Adrenal gland (tissue), 12 donors: ENCODE data around the gene LYPD1. TPM values are rescaled to one million over a fixed set of nuclear protein-coding genes. Genes with fewer than 3 reads are reported as not detected.

Source experiments
- DNase-seq, 7 donors: peaks; one replicate each; pipeline ENCODE4 v3.0.0-alpha.2; 2019 to 2020
- H3K27ac ChIP-seq, 5 donors: fragments of 200-600 bp; sonication (generic) in 4 of 5; 1 replicate in 3 of 5; 2 replicates in 2 of 5; pipeline versions ENCODE4 v1.5.1 to v1.8.0; 2016 to 2020; ENCODE audit warnings: mild to moderate bottlenecking in 1 of 5
- H3K27me3 ChIP-seq: fragments of 200-600 bp; 2 replicates; pipeline ENCODE4 v1.8.0; 2021
- H3K36me3 ChIP-seq, 2 donors: fragments of 200-600 bp; replicated peaks in 1 of 2; 1 replicate in 1 of 2; 2 replicates in 1 of 2; pipeline versions ENCODE4 v1.5.1 to v1.8.0; 2018 to 2022
- H3K4me1 ChIP-seq, 2 donors: fragments of 200-600 bp; replicated peaks in 1 of 2; 1 replicate in 1 of 2; 2 replicates in 1 of 2; pipeline versions ENCODE4 v1.5.1 to v1.8.0; 2018 to 2021
- H3K4me3 ChIP-seq, 4 donors: fragments of 200-600 bp; sonication (generic) in 3 of 4; one replicate each; pipeline ENCODE4 v1.5.1; 2016 to 2018
- H3K9me3 ChIP-seq, 3 donors: fragments of 200-600 bp; sonication (generic) in 1 of 3; replicated peaks in 1 of 3; 1 replicate in 2 of 3; 2 replicates in 1 of 3; pipeline versions ENCODE4 v1.5.1 to v1.8.0; 2016 to 2021
- CTCF ChIP-seq, 6 experiments: fragments of 450-650 bp in 4 of 6; fragments of 200-600 bp in 2 of 6; sonication (generic) in 1 of 6; IDR thresholded peaks; 1 replicate in 5 of 6; 2 replicates in 1 of 6; pipeline versions ENCODE4 v1.5.1 to v1.8.0; 2016 to 2021; ENCODE audit warnings: antibody characterized with exemption in 6 of 6, mild to moderate bottlenecking in 2 of 6, moderate library complexity in 1 of 6
- POLR2A ChIP-seq, 2 donors: fragments of 450-650 bp; IDR thresholded peaks; one replicate each; pipeline ENCODE4 v1.6.1; 2017; ENCODE audit warnings: antibody characterized with exemption in 2 of 2, mild to moderate bottlenecking in 2 of 2, moderate library complexity in 1 of 2
- WGBS, 4 donors: extraction: QIAGEN DNeasy Blood & Tissue Kit in 2 of 4; methylation state at CpG; one replicate each; pipeline versions ENCODE4 v1.1.5 to v1.1.7; 2013 to 2017; 5-methylcytosine and 5-hydroxymethylcytosine counted together
- intact Hi-C, 2 donors: fragments of 100-400 bp; cut with DNase I; formaldehyde crosslinking; loops; one replicate each; pipeline versions ENCODE4 v1.14.1 to v1.15.0; 2022 to 2023
- polyA plus RNA-seq, 3 donors: library from polyadenylated mRNA; stranded (reverse); fragments of 200-250 nt in 2 of 3; fragments of 350-450 nt in 1 of 3; fragmentation: Illumina TruSeq in 1 of 3; extraction: RNeasy Lipid Tissue Mini Kit (QIAGEN cat#74804) in 1 of 3; gene quantifications; one replicate each; pipeline ENCODE4 v1.2.3, GENCODE V29; 2013 to 2014
- total RNA-seq, 9 donors: library from RNA; depleted of rRNA in 4 of 9; stranded (reverse); fragments of >200 nt in 4 of 9; fragments of 120-200 nt in 1 of 9; fragmentation: NEBNext Ultra II Directional in 1 of 9; extraction: Animal tissue kit (Norgen Biotek cat#: 25700) in 1 of 9; gene quantifications; one replicate each; pipeline versions ENCODE4 v1.1.0 to v1.2.4, GENCODE V29; 2013 to 2023
- donor health status: healthy with polysubstance abuse.
- donor health status: Bipolar disorder and iron deficiency.
- donor health status: DM: yes; HTN: yes; CAD: no.
- donor health status: DM: no; HTN: no; CAD: no.
- donor health status: DM: no; HTN: no; CAD: no.
- donor health status: DM: yes; HTN: yes; CAD: no.

Gene LYPD1
- total and polyA plus RNA-seq, 12 donors = 0.22 to 6.9 (median 0.80) TPM; not detected in 2

DNA sequence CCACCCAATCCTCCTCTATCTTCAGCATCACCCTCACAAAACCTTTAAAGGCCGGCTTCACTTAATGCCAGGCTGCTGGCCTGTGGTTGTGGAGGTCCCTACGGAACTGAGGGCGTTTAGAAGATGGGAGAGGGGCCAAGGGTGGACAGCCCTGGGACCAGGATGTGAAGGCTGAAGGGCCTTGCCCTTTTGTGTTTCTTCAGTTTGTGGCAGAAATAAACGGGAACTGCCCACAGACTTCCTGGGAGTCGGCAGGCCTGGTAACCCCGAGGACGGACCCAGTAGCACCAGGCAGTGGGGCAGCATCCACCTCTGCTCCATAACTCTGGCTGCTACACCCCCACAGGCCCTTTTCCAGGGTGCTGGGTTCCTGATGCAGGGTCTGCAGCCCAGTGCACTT lies 51.3 kb downstream of the LYPD1 start:
- DNase-seq = no peak
- no peaks in the 10 kb centered on the region for H3K9me3 ChIP-seq
- no peak overlapping the region for H3K4me3 ChIP-seq
- H3K4me1 ChIP-seq = no peaks in the 10 kb centered on the region
- no peak overlapping the region for H3K27ac ChIP-seq
- TF ChIP-seq CTCF (IDR thresholded peaks at IDR 0.05) (no peak), POLR2A (IDR thresholded peaks at IDR 0.05) (no peak)
- no peaks in the 10 kb centered on the region for H3K36me3 ChIP-seq
- intact Hi-C loops = no loop called here
- no peaks in the 10 kb centered on the region for H3K27me3 ChIP-seq
- 72 to 78% (median 76%) methylated on average over 5 to 7 of the region's 7 CpGs for WGBS, 4 donors

DNA sequence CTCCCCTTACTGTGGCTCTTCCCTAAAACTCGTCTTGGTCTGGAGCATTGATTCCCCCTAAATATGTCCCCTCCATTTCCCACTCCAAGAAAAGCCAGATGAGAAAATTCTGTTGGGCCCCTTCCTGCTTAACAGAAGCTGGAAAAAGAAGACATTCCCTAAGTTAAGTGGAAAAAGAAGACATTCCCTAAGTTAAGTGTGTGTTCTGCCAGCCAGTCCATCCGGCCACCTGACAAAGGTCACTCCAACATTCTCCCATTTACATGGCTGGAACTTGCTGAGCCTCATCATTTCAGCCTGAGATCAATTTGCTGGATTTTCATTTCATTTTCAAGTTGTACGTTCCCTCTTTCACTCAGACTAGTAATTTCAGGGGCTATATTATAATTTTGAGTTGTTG lies 52.0 kb downstream of the LYPD1 start:
- DNase-seq = no peak
- no peak overlapping the region for H3K27ac ChIP-seq
- no peak overlapping the region for H3K4me3 ChIP-seq
- H3K4me1 ChIP-seq = no peaks in the 10 kb centered on the region
- TF ChIP-seq CTCF (IDR thresholded peaks at IDR 0.05) (no peak), POLR2A (IDR thresholded peaks at IDR 0.05) (no peak)
- no peaks in the 10 kb centered on the region for H3K9me3 ChIP-seq
- no peaks in the 10 kb centered on the region for H3K36me3 ChIP-seq
- WGBS, 4 donors = 56 to 62% (median 58%) methylated on average over 3 of the region's 3 CpGs
- intact Hi-C loops = no loop called here
- H3K27me3 ChIP-seq = no peaks in the 10 kb centered on the region

DNA sequence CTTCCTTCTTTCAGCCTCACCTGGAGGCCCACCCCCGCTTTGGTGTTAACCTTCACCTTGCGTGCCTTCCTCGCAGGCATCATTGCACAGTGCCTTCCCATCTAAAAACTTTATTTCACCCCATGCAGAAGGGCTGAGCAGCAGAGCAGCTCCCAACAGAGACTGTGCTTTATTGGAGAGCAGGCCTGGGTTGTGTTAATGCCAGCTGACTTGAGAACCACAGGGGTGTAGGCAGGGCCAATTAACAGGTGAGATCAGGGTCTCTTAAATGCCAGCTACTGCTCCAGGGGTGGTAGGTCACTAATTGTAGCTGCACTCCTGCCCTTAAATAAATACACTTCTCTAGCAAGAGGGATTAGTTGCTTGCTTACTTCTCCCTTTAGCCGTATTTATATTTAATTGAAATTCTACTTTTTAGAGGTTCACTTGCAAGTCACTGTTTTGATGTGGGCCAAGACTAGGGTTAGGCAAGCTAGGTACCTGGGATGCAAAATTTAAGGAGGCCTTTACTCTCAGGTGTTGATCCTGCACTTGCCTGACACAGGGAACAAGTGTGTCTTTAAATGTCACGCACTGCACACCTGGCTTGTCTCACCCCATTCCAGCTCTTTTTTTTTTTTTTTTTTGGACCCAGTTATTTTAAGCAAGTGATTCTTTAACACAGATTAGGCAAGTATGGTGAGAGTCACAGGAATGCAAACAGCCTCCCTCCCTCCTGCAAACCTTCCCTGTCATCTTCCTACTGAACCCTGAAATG lies 54.5 kb downstream of the LYPD1 start:
- WGBS, 4 donors = 78 to 90% (median 83%) methylated on average over 5 of the region's 5 CpGs
- H3K36me3 ChIP-seq = no peaks in the 10 kb centered on the region
- no peak for TF ChIP-seq POLR2A (IDR thresholded peaks at IDR 0.05)
- TF ChIP-seq CTCF (IDR thresholded peaks at IDR 0.05) = no peak
- intact Hi-C loops = no loop called here
- DNase-seq = no peak
- H3K27ac ChIP-seq = no peak overlapping the region
- no peak overlapping the region for H3K4me3 ChIP-seq
- H3K27me3 ChIP-seq = no peaks in the 10 kb centered on the region
- H3K4me1 ChIP-seq = no peaks in the 10 kb centered on the region
- no peaks in the 10 kb centered on the region for H3K9me3 ChIP-seq

GRCh38 chr2:132611719-132612118 lies 58.3 kb downstream of the LYPD1 start:
- TF ChIP-seq POLR2A (IDR thresholded peaks at IDR 0.05) = no peak
- no peak for TF ChIP-seq CTCF (IDR thresholded peaks at IDR 0.05)
- WGBS, 4 donors = 56 to 72% (median 58%) methylated on average over 2 of the region's 2 CpGs

More at GRCh38 chr2:132611719-132612118, 58.3 kb downstream of the LYPD1 start:
- no peak overlapping the region for H3K4me3 ChIP-seq
- intact Hi-C loops = no loop called here
- no peak overlapping the region for H3K27ac ChIP-seq
- H3K36me3 ChIP-seq = no peaks in the 10 kb centered on the region
- no peaks in the 10 kb centered on the region for H3K9me3 ChIP-seq
- no peaks in the 10 kb centered on the region for H3K4me1 ChIP-seq
- no peak for DNase-seq
- no peaks in the 10 kb centered on the region for H3K27me3 ChIP-seq
